ENCODE results near the gene PARVB. TPM values are rescaled to one million over a fixed set of nuclear protein-coding genes. Genes with fewer than 3 reads are reported as not detected.

The PARVB gene
- total RNA-seq, 1 donor from 2014 or later = 12.7 TPM

DNA sequence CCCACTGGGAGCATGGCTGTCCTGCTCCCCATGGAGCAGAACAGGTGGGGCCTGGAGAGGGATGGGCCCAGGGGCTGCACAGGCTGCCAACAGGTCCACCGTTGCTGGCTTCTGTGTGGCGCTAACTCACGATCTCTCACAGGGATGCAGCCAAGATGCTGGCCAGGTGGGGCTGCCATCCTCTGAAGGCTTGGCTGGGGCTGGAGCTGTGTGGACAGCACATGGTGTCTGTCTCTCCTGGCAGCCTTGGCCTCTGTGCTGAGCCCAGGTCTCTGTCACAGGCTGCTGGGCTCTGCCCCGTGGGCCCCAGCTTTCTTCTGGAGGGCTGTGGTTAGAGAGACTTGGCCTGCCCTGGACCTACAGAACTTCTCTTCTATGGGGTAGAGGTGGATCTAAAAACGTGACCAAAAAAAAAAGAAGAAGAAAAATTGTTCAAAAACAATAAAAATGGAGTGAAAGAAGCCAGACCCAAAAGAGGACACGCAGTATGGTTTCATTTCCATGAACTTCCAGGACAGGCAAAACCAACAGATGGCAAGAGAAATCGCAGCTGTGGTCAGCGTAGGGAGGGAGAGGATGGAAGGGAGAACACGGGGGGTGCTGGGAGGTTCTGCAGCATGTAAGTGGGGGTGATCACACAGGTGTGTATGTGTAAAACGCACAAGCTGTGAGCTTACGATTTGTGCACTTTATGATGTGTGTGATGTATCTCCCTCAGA, 168.9 kb downstream of the PARVB start:
- Histone ChIP-seq H3K4me3 (no peak overlapping the region), H3K36me3 (no peaks in the 10 kb centered on the region), H3K9me3 (ENCODE audit: low read depth) (no peaks in the 10 kb centered on the region), H3K27ac (no peak overlapping the region), H4K20me1 (ENCODE audit: low read depth) (no peaks in the 10 kb centered on the region), H3K4me1 (peaks cover 19% of the 10 kb centered on the region), H3K9ac (no peak overlapping the region), H3K27me3 (no peaks in the 10 kb centered on the region), H3K4me2 (no peak overlapping the region), H2AFZ (replicated peaks) (no peak overlapping the region), H3K79me2 (ENCODE audit: low read depth) (no peaks in the 10 kb centered on the region), H3F3A (ENCODE audit: low read depth) (no peaks in the 10 kb centered on the region)
- TF ChIP-seq CTCF (IDR thresholded peaks at IDR 0.05) (no peak), EZH2phosphoT487 (IDR thresholded peaks at IDR 0.05) (no peak), EZH2 (IDR thresholded peaks at IDR 0.05) (no peak)
- Mint-ChIP-seq H3K27me3 (ENCODE audit: insufficient read depth, low read depth) (peaks cover 10% of the 10 kb centered on the region), H3K4me3 (no peak overlapping the region), H3K9me3 (no peaks in the 10 kb centered on the region), H3K4me1 (peaks cover 9% of the 10 kb centered on the region), H3K27ac (no peak overlapping the region), H3K36me3 (no peaks in the 10 kb centered on the region)
- DNase-seq (ENCODE audit: low spot score) = no peak

DNA sequence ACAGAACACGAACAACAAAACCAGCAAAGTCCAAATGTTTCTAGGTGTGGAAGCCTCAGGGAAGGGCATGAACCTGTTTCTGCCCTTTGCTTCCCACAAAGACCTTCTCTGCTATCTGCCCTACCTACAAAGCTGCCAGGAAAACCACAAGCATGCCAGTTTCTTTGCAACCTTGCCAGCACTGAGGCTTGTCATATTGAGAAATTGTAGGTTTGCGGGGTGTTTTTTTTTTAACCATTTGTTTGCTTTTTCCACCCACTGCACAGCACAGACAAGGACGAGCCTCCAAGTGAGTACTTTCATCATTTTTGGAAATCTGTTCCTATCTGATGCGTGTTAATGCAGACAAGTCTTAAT, 169.4 kb downstream of the PARVB start:
- peaks cover 10% of the 10 kb centered on the region for H3K27me3 Mint-ChIP-seq (ENCODE audit: insufficient read depth, low read depth)
- H3K4me2 ChIP-seq = no peak overlapping the region
- H3K27me3 ChIP-seq = no peaks in the 10 kb centered on the region
- H3K4me3 Mint-ChIP-seq = no peak overlapping the region
- no peaks in the 10 kb centered on the region for H3K9me3 ChIP-seq (ENCODE audit: low read depth)
- H2AFZ ChIP-seq (replicated peaks) = no peak overlapping the region
- no peaks in the 10 kb centered on the region for H3K9me3 Mint-ChIP-seq
- no peaks in the 10 kb centered on the region for H4K20me1 ChIP-seq (ENCODE audit: low read depth)
- TF ChIP-seq EZH2phosphoT487 (IDR thresholded peaks at IDR 0.05) = no peak
- TF ChIP-seq EZH2 (IDR thresholded peaks at IDR 0.05) = no peak
- TF ChIP-seq CTCF (IDR thresholded peaks at IDR 0.05) = no peak
- no peaks in the 10 kb centered on the region for H3K36me3 ChIP-seq
- no peak overlapping the region for H3K27ac ChIP-seq
- H3K4me1 Mint-ChIP-seq = peaks cover 9% of the 10 kb centered on the region
- H3K9ac ChIP-seq = no peak overlapping the region
- no peak overlapping the region for H3K27ac Mint-ChIP-seq
- no peaks in the 10 kb centered on the region for H3K79me2 ChIP-seq (ENCODE audit: low read depth)
- no peak overlapping the region for H3K4me3 ChIP-seq
- DNase-seq (ENCODE audit: low spot score) = no peak
- no peaks in the 10 kb centered on the region for H3K36me3 Mint-ChIP-seq
- H3F3A ChIP-seq (ENCODE audit: low read depth) = no peaks in the 10 kb centered on the region
- peaks cover 19% of the 10 kb centered on the region for H3K4me1 ChIP-seq

DNA sequence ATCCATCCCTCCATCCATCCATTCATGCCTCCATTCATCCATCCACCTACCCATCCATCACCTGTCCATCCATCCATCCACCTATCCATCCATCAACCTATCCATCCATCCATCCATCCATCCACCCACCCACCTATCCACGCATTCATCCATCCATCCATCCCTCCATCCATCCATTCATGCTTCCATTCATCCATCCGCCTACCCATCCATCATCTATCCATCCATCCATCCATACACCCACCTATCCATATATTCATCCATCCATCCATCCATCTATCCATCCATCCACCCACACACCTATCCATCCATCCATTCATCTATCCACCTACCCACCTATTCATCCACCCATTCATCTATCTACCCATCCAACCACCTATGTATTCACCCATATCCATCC, 170.5 kb downstream of the PARVB start:
- H3K4me3 ChIP-seq = no peak overlapping the region
- no peaks in the 10 kb centered on the region for H3F3A ChIP-seq (ENCODE audit: low read depth)
- H3K27ac ChIP-seq = no peak overlapping the region
- no peaks in the 10 kb centered on the region for H3K36me3 ChIP-seq
- Mint-ChIP-seq H3K36me3 (no peaks in the 10 kb centered on the region), H3K9me3 (no peaks in the 10 kb centered on the region), H3K27ac (no peak overlapping the region), H3K4me1 (peaks cover 12% of the 10 kb centered on the region), H3K27me3 (ENCODE audit: insufficient read depth, low read depth) (peaks cover 10% of the 10 kb centered on the region), H3K4me3 (no peak overlapping the region)
- H3K27me3 ChIP-seq = no peaks in the 10 kb centered on the region
- H2AFZ ChIP-seq (replicated peaks) = no peak overlapping the region
- H3K9me3 ChIP-seq (ENCODE audit: low read depth) = no peaks in the 10 kb centered on the region
- no peak for DNase-seq (ENCODE audit: low spot score)
- H3K4me2 ChIP-seq = no peak overlapping the region
- TF ChIP-seq EZH2phosphoT487 (IDR thresholded peaks at IDR 0.05) = no peak
- peaks cover 19% of the 10 kb centered on the region for H3K4me1 ChIP-seq
- no peak overlapping the region for H3K9ac ChIP-seq
- H4K20me1 ChIP-seq (ENCODE audit: low read depth) = no peaks in the 10 kb centered on the region
- H3K79me2 ChIP-seq (ENCODE audit: low read depth) = no peaks in the 10 kb centered on the region

- DNase-seq (ENCODE audit: low spot score) = no peak
- no peak overlapping the region for H3K27ac Mint-ChIP-seq
- H3K9ac ChIP-seq = no peak overlapping the region
- no peak for TF ChIP-seq CTCF (IDR thresholded peaks at IDR 0.05)
- TF ChIP-seq EZH2 (IDR thresholded peaks at IDR 0.05) = no peak
- TF ChIP-seq EZH2phosphoT487 (IDR thresholded peaks at IDR 0.05) = no peak
- H3K36me3 Mint-ChIP-seq = no peaks in the 10 kb centered on the region
- no peaks in the 10 kb centered on the region for H3F3A ChIP-seq (ENCODE audit: low read depth)
- H3K4me3 Mint-ChIP-seq = no peak overlapping the region
- no peak overlapping the region for H2AFZ ChIP-seq (replicated peaks)
- H3K4me1 Mint-ChIP-seq = peaks cover 12% of the 10 kb centered on the region
- H3K4me3 ChIP-seq = no peak overlapping the region
- H3K9me3 ChIP-seq (ENCODE audit: low read depth) = no peaks in the 10 kb centered on the region
- no peaks in the 10 kb centered on the region for H3K79me2 ChIP-seq (ENCODE audit: low read depth)
- no peaks in the 10 kb centered on the region for H4K20me1 ChIP-seq (ENCODE audit: low read depth)
- peaks cover 10% of the 10 kb centered on the region for H3K27me3 Mint-ChIP-seq (ENCODE audit: insufficient read depth, low read depth)
- peaks cover 19% of the 10 kb centered on the region for H3K4me1 ChIP-seq
- H3K4me2 ChIP-seq = no peak overlapping the region
- no peaks in the 10 kb centered on the region for H3K36me3 ChIP-seq
- no peaks in the 10 kb centered on the region for H3K9me3 Mint-ChIP-seq
- H3K27ac ChIP-seq = no peak overlapping the region
- no peaks in the 10 kb centered on the region for H3K27me3 ChIP-seq
Observed at GRCh38 chr22:44195189-44195871, 171.2 kb downstream of the PARVB start.

Measured in neural progenitor cell (in vitro differentiated cells).